ENCODE measurements around the gene G6PC1. TPM values are rescaled to one million over a fixed set of nuclear protein-coding genes. Genes with fewer than 3 reads are reported as not detected.
"Not testable (repeated sequence)": the region's sequence is repeated elsewhere in the genome, so short reads cannot be mapped to it uniquely, and the experiment has no call there.

Gene G6PC1
- total RNA-seq, 1 donor = not detected

DNA sequence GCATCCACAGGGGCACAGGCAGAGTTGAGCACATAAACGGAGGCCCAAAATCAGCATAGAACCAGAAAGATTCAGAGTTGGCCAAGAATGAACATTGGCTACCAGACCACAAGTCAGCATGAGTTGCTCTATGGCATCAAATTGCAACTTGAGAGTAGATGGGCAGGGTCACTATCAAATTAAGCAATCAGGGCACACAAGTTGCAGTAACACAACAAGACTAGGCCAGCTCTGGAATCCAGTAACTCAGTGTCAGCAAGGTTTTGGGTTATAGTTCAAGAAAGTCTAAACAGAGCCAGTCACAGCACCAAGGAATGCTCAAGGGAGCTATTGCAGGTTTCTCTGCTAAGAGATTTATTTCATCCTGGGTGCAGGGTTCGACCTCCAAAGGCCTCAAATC, 12.9 kb downstream of the G6PC1 start:
- H3K4me3 ChIP-seq (ENCODE audit: insufficient read depth, low read length) = no peak overlapping the region
- no peak for DNase-seq (ENCODE audit: insufficient read length, low spot score, missing footprints)
- TF ChIP-seq, protein P1, sequence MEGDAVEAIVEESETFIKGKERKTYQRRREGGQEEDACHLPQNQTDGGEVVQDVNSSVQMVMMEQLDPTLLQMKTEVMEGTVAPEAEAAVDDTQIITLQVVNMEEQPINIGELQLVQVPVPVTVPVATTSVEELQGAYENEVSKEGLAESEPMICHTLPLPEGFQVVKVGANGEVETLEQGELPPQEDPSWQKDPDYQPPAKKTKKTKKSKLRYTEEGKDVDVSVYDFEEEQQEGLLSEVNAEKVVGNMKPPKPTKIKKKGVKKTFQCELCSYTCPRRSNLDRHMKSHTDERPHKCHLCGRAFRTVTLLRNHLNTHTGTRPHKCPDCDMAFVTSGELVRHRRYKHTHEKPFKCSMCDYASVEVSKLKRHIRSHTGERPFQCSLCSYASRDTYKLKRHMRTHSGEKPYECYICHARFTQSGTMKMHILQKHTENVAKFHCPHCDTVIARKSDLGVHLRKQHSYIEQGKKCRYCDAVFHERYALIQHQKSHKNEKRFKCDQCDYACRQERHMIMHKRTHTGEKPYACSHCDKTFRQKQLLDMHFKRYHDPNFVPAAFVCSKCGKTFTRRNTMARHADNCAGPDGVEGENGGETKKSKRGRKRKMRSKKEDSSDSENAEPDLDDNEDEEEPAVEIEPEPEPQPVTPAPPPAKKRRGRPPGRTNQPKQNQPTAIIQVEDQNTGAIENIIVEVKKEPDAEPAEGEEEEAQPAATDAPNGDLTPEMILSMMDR (IDR thresholded peaks at IDR 0.05; ENCODE audit: extremely low read depth, low read depth, low read length) = no peak
- no peaks in the 10 kb centered on the region for H3K36me3 ChIP-seq (ENCODE audit: insufficient read depth, low read length)
- no peak overlapping the region for H3K27ac ChIP-seq (ENCODE audit: low read depth, low read length)
- no peak overlapping the region for H2AFZ ChIP-seq (ENCODE audit: low read length)
- H3K9me3 ChIP-seq (ENCODE audit: low read depth, low read length) = no peaks in the 10 kb centered on the region
- H3K27me3 ChIP-seq (ENCODE audit: insufficient read depth, low read length) = peaks cover 20% of the 10 kb centered on the region
- no peak overlapping the region for H3K4me2 ChIP-seq (ENCODE audit: insufficient read depth, low read length)
- no peaks in the 10 kb centered on the region for H4K20me1 ChIP-seq (ENCODE audit: insufficient read depth, low read length)
- no peaks in the 10 kb centered on the region for H3K79me2 ChIP-seq (ENCODE audit: insufficient read depth, low read length)
- H3K4me1 ChIP-seq (ENCODE audit: insufficient read depth, low read length) = no peaks in the 10 kb centered on the region

DNA sequence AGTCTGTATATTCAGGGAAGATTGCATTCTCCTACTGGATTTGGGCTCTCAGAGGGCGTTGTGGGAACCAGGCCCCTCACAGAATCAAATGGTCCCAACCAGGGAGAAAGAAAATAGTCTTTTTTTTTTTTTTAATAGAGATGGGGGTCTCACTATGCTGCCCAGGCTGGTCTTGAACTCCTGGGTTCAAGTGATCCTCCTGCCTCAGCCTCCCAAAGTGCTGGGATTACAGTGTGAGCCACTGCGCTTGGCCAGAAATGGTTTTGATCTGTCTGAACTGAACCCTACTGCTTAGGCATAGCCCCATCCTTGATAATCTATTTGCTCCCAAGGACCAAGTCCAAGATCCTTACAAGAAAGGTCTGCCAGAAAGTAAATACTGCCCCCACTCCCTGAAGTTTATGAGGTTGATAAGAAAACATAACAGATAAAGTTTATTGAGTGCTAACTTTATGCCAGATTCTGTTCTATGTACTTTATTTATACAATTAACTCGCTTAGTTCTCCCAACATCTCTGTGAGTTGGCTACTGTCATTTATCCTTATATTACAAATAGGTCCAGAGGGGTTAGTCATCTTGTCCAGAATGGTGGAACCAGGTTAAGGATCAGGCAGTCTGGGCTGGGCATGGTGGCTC, 13.5 kb downstream of the G6PC1 start:
- Histone ChIP-seq H3K4me2 (ENCODE audit: insufficient read depth, low read length) (no peak overlapping the region), H3K27ac (ENCODE audit: low read depth, low read length) (no peak overlapping the region)
- no peak for DNase-seq (ENCODE audit: insufficient read length, low spot score, missing footprints)

DNA sequence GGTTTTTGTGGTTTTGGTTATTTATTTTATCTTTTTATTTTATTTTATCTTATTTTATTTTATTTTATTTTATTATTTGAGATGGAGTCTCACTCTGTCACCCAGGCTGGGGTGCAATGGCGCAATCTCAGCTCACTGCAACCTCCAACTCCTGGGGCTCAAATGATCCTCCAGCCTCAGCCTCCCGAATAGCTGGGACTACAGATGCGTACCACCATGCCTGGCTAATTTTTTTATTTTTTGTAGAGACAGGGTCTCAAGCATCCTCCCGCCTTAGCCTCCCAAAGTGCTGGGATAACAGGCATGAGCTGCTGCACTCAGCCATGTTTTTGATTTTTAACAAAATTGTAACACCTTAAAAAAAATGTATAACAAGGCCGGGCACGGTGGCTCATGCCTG, 14.7 kb downstream of the G6PC1 start:
- H3K79me2 ChIP-seq (ENCODE audit: insufficient read depth, low read length); H4K20me1 ChIP-seq (ENCODE audit: insufficient read depth, low read length); H3K9me3 ChIP-seq (ENCODE audit: low read depth, low read length); H3K4me2 ChIP-seq (ENCODE audit: insufficient read depth, low read length); H3K36me3 ChIP-seq (ENCODE audit: insufficient read depth, low read length); DNase-seq (ENCODE audit: insufficient read length, low spot score, missing footprints); H3K4me3 ChIP-seq (ENCODE audit: insufficient read depth, low read length); H3K27ac ChIP-seq (ENCODE audit: low read depth, low read length); H2AFZ ChIP-seq (ENCODE audit: low read length); H3K4me1 ChIP-seq (ENCODE audit: insufficient read depth, low read length): not testable (repeated sequence)
- H3K27me3 ChIP-seq (ENCODE audit: insufficient read depth, low read length) = peaks cover 20% of the 10 kb centered on the region

More for the DNA sequence above, 13.5 kb downstream of the G6PC1 start:
- no peak overlapping the region for H3K4me3 ChIP-seq (ENCODE audit: insufficient read depth, low read length)
- H3K4me1 ChIP-seq (ENCODE audit: insufficient read depth, low read length) = no peaks in the 10 kb centered on the region
- peaks cover 20% of the 10 kb centered on the region for H3K27me3 ChIP-seq (ENCODE audit: insufficient read depth, low read length)
- H3K9me3 ChIP-seq (ENCODE audit: low read depth, low read length) = no peaks in the 10 kb centered on the region
- TF ChIP-seq, protein P1 (IDR thresholded peaks at IDR 0.05; ENCODE audit: extremely low read depth, low read depth, low read length) = no peak
- no peaks in the 10 kb centered on the region for H4K20me1 ChIP-seq (ENCODE audit: insufficient read depth, low read length)
- no peaks in the 10 kb centered on the region for H3K79me2 ChIP-seq (ENCODE audit: insufficient read depth, low read length)
- no peak overlapping the region for H2AFZ ChIP-seq (ENCODE audit: low read length)
- no peaks in the 10 kb centered on the region for H3K36me3 ChIP-seq (ENCODE audit: insufficient read depth, low read length)

DNA sequence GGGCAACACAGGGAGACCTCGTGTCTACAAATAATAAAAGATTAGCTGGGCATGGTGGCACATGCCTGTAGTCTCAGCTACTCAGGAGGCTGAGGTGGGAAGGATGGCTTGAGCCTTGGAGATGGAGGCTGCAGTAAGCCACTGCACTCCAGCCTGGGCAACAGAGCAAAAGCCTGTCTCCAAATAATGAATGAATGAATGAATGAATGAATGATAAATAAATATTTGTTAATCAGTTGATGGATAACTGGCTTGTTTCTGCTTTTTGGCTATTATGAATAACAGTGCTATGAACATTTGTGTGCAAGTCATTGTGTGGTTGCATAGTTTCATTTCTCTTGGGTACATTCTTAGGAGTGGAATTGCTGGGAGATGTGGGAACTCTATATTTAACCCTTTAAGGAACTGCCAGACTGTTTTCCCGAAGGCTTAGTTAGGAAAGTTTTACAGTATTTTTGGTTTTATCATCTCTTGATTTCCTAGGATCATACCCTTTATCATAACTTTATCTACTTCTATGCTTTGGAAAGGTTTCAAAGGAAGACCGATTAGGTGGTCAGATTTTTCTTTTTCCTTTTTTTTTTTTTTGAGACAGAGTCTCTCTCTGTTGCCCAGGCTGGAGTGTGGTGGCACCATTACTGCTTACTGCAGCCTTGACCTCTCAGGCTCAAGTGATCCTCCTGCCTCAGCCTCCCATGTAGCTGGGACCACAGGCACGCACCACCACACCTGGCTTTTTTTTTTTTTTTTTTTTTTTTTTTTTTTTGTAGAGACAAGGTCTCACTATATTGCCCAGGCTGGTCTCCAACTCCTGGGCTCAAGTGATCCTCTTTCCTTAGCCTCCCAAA, 16.0 kb downstream of the G6PC1 start:
- not testable (repeated sequence) for H3K27ac ChIP-seq (ENCODE audit: low read depth, low read length); H2AFZ ChIP-seq (ENCODE audit: low read length); H3K4me3 ChIP-seq (ENCODE audit: insufficient read depth, low read length); H3K4me2 ChIP-seq (ENCODE audit: insufficient read depth, low read length); DNase-seq (ENCODE audit: insufficient read length, low spot score, missing footprints); H3K9me3 ChIP-seq (ENCODE audit: low read depth, low read length); H3K79me2 ChIP-seq (ENCODE audit: insufficient read depth, low read length); H4K20me1 ChIP-seq (ENCODE audit: insufficient read depth, low read length); H3K36me3 ChIP-seq (ENCODE audit: insufficient read depth, low read length); H3K4me1 ChIP-seq (ENCODE audit: insufficient read depth, low read length)
- H3K27me3 ChIP-seq (ENCODE audit: insufficient read depth, low read length) = peaks cover 17% of the 10 kb centered on the region

DNA sequence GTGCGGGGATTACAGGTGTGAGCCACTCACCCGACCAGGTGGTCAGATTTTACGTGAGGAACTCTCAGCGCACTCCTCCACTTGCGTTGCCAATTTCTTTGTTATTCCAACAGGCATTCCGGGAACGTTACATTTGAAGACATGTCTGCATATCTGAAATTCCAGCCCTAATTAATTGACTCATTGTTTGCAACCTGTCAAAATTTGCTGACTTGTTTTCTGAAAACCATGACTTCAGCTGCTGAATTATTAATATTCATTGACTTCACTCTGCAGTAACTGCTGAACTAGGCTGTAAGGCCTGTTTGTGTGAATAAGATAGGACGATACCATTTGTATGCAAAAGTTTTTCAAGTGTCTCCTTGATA, 16.6 kb downstream of the G6PC1 start:
- no peak for DNase-seq (ENCODE audit: insufficient read length, low spot score, missing footprints)
- Histone ChIP-seq H3K4me2 (ENCODE audit: insufficient read depth, low read length) (no peak overlapping the region), H3K27ac (ENCODE audit: low read depth, low read length) (no peak overlapping the region), H3K9me3 (ENCODE audit: low read depth, low read length) (no peaks in the 10 kb centered on the region), H3K27me3 (ENCODE audit: insufficient read depth, low read length) (peaks cover 20% of the 10 kb centered on the region), H3K4me1 (ENCODE audit: insufficient read depth, low read length) (no peaks in the 10 kb centered on the region), H3K36me3 (ENCODE audit: insufficient read depth, low read length) (no peaks in the 10 kb centered on the region), H3K4me3 (ENCODE audit: insufficient read depth, low read length) (no peak overlapping the region), H3K79me2 (ENCODE audit: insufficient read depth, low read length) (no peaks in the 10 kb centered on the region), H4K20me1 (ENCODE audit: insufficient read depth, low read length) (no peaks in the 10 kb centered on the region), H2AFZ (ENCODE audit: low read length) (no peak overlapping the region)
- TF ChIP-seq, protein P1 (IDR thresholded peaks at IDR 0.05; ENCODE audit: extremely low read depth, low read depth, low read length) = no peak
